ENCODE data around the gene TBCK.

TBCK gene

DNA sequence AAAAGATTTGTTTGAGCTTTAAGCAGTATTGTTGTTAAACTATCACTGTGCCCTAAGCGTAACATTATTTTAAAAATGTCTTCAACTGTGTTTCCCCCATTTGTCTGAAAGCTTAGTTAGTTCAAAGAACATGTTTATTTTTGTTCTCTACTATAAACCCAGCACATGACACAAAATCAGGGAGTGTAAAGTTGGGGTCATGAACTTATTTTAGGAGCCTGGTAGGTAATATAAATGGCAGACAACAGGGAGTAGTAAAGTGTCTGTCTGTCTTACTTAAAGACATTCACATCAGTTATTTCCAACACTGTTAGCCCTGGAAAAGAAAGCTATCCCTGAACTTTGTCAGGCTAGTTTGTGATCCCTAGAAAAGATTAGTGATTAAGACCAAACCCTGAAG, 4.2 kb upstream of the TBCK start:
- Histone ChIP-seq H3K9me3 (ENCODE audit: control insufficient read depth, low read depth, low read length) (no peaks in the 10 kb centered on the region), H3K27ac (ENCODE audit: low read length) (no peak overlapping the region), H3K4me3 (ENCODE audit: low read length) (no peak overlapping the region), H3K4me1 (ENCODE audit: control insufficient read depth, low read depth, low read length) (peaks cover 6% of the 10 kb centered on the region), H3K36me3 (ENCODE audit: control insufficient read depth, low read depth, low read length) (no peaks in the 10 kb centered on the region), H3K9ac (ENCODE audit: low read length) (no peak overlapping the region), H3K27me3 (ENCODE audit: control insufficient read depth, insufficient read depth, low read length) (no peaks in the 10 kb centered on the region)

DNA sequence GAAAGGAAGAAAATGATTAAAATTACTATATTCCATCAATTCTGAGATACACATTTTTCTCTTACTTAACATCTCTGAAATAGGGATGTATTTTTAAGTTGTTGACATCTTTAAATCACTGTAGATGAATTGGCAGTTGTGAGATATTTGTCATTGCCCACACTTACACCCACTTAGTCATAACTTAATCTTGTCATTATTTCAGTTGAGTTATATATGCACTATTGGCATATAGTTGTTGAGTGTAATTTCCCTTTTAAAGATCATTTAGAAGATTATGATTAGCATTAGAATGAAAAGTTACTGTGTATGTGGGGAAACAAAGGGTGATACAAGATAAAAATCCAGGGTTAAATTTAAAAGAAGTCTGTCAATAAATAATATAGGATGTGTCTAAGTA, 2.5 kb upstream of the TBCK start:
- H3K27ac ChIP-seq (ENCODE audit: low read length) = no peak overlapping the region

DNA sequence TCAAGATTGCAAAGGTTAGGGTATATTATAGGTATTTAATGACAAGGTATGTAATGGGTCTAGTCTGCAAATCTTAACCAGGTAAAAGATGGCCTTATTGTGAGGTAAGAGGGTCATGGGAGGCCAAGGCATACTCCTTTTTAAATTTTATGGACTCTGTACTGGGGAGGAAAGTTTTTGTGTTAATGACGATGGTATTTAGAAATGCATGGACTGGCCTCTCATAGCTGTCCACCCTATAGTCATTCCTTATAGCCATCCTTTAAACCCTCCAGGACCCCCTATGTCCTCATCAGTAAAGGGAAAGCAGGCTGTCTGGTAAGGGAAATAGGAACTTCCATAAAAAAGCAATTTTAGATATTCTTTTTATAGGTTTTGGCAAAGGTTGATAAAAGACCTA, 1.8 kb upstream of the TBCK start:
- Histone ChIP-seq H3K4me1 (ENCODE audit: control insufficient read depth, low read depth, low read length) (peaks cover 9% of the 10 kb centered on the region), H3K9ac (ENCODE audit: low read length) (no peak overlapping the region), H3K27me3 (ENCODE audit: control insufficient read depth, insufficient read depth, low read length) (no peaks in the 10 kb centered on the region), H3K36me3 (ENCODE audit: control insufficient read depth, low read depth, low read length) (no peaks in the 10 kb centered on the region), H3K27ac (ENCODE audit: low read length) (no peak overlapping the region), H3K4me3 (ENCODE audit: low read length) (no peak overlapping the region), H3K9me3 (ENCODE audit: control insufficient read depth, low read depth, low read length) (no peaks in the 10 kb centered on the region)

More for the DNA sequence above, 2.5 kb upstream of the TBCK start:
- no peaks in the 10 kb centered on the region for H3K36me3 ChIP-seq (ENCODE audit: control insufficient read depth, low read depth, low read length)
- H3K9ac ChIP-seq (ENCODE audit: low read length) = no peak overlapping the region
- H3K4me3 ChIP-seq (ENCODE audit: low read length) = no peak overlapping the region
- peaks cover 9% of the 10 kb centered on the region for H3K4me1 ChIP-seq (ENCODE audit: control insufficient read depth, low read depth, low read length)
- no peaks in the 10 kb centered on the region for H3K9me3 ChIP-seq (ENCODE audit: control insufficient read depth, low read depth, low read length)
- H3K27me3 ChIP-seq (ENCODE audit: control insufficient read depth, insufficient read depth, low read length) = no peaks in the 10 kb centered on the region

DNA sequence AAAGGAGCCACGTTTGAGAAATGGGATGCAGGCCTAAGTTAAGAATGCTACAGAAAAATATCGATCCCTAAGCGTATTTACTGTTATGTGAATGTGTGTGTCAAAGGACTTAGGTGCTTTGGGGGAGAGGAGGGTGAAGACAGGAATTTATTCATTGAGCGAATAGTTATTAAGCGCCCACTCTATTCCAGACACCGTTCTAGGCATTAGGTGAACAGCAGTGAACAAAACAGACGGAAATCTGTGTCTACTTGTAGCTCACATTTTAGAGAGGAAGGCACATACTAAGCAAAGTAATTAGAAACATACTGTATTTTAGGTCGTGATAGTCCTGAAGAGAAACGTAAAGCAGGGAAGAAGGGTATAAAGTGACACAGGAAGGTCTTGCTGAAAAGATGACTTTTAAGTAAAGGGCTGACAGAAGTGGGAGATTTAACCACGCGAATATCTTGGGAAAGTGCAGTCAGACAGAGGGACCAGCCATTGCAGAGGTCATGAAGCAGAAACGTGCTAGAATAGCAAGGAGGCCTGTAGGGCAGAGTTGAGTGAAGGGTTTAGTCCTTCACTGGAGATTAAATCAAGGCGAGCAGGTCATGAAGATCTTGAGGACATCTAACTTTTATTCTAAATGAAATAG, 882 bp upstream of the TBCK start:
- H3K4me1 ChIP-seq (ENCODE audit: control insufficient read depth, low read depth, low read length) = peaks cover 9% of the 10 kb centered on the region
- H3K4me3 ChIP-seq (ENCODE audit: low read length) = peak overlapping the region; percentile 85
- H3K27ac ChIP-seq (ENCODE audit: low read length) = peak overlapping the region; percentile 99
- no peaks in the 10 kb centered on the region for H3K27me3 ChIP-seq (ENCODE audit: control insufficient read depth, insufficient read depth, low read length)
- H3K9me3 ChIP-seq (ENCODE audit: control insufficient read depth, low read depth, low read length) = no peaks in the 10 kb centered on the region
- H3K9ac ChIP-seq (ENCODE audit: low read length) = peak overlapping the region; percentile 98
- H3K36me3 ChIP-seq (ENCODE audit: control insufficient read depth, low read depth, low read length) = no peaks in the 10 kb centered on the region

DNA sequence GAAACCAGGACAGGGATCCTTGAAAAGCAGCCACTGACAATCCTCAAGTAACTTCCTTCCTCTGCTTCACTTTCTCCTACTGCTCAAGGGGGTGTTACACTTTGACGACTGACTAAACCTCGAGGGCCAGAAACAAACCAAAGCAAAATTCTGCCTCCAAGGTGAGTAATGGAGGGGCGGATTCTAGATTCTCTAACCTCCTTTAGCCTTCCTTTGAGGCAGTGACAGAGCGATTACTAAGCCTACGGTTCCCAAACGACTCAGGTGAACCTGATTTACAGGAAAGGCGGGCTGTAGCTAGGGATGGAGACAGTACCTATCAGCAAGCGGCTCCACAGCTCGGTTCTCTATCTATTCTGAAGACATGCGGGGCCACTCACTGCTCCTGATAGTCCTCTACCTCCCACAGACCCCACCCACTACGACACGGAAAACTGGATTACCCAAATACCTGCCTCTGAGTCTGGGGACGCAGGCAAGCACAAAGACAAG, 487 bp downstream of the TBCK start:
- Histone ChIP-seq H3K9ac (ENCODE audit: low read length) (peak overlapping the region; percentile 98), H3K27me3 (ENCODE audit: control insufficient read depth, insufficient read depth, low read length) (no peaks in the 10 kb centered on the region), H3K9me3 (ENCODE audit: control insufficient read depth, low read depth, low read length) (no peaks in the 10 kb centered on the region), H3K36me3 (ENCODE audit: control insufficient read depth, low read depth, low read length) (no peaks in the 10 kb centered on the region), H3K4me1 (ENCODE audit: control insufficient read depth, low read depth, low read length) (peaks cover 9% of the 10 kb centered on the region), H3K27ac (ENCODE audit: low read length) (peak overlapping the region; percentile 99), H3K4me3 (ENCODE audit: low read length) (peak overlapping the region; percentile 85)

DNA sequence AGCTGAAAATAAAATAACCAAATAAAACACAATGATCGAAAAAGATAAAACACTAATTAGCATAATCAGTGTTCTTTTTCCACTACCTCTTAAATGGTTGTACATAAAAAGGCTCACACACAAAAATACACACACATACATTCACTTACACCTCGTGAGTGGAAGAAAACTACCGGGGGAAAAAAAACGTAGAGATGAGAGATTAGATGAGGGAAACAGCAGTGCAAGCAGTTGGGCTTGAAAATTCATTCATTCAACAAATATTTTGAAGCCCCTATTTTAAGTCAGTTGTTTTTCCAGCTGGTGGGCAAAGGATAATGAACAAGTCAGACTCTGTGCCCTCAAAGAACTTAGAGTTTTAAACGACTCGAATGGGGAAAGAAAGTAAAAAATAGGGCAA, 1.0 kb downstream of the TBCK start:
- Histone ChIP-seq H3K27me3 (ENCODE audit: control insufficient read depth, insufficient read depth, low read length) (no peaks in the 10 kb centered on the region), H3K27ac (ENCODE audit: low read length) (no peak overlapping the region), H3K36me3 (ENCODE audit: control insufficient read depth, low read depth, low read length) (no peaks in the 10 kb centered on the region), H3K4me1 (ENCODE audit: control insufficient read depth, low read depth, low read length) (peaks cover 9% of the 10 kb centered on the region), H3K9ac (ENCODE audit: low read length) (peak overlapping the region; percentile 98), H3K9me3 (ENCODE audit: control insufficient read depth, low read depth, low read length) (no peaks in the 10 kb centered on the region), H3K4me3 (ENCODE audit: low read length) (peak overlapping the region; percentile 85)

DNA sequence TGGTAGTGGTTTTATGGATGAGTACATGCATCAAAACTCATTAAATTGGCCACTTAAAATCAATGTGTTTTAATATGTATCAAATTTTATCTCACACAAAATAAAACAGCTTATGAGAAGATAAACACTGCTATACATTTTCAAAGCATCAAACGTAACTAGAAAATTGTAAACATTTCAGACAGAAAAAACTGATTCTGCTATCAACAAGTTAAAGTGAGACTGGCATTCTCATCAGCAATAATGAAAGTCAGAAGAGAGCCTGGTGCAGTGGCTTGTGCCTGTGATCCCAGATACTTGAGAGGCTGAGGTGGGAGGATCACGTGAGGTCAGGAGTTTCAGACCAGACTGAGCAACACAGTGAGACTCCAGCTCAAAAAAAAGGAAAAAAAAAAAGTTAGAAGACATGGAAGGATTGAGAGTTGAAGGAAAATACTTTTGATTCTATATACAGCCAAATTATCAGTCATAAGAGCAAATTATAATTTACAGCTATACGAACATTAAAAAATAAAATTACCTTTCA, 2.9 kb downstream of the TBCK start:
- no peak overlapping the region for H3K9ac ChIP-seq (ENCODE audit: low read length)
- peaks cover 9% of the 10 kb centered on the region for H3K4me1 ChIP-seq (ENCODE audit: control insufficient read depth, low read depth, low read length)
- no peak overlapping the region for H3K27ac ChIP-seq (ENCODE audit: low read length)
- no peaks in the 10 kb centered on the region for H3K9me3 ChIP-seq (ENCODE audit: control insufficient read depth, low read depth, low read length)
- H3K27me3 ChIP-seq (ENCODE audit: control insufficient read depth, insufficient read depth, low read length) = no peaks in the 10 kb centered on the region
- H3K4me3 ChIP-seq (ENCODE audit: low read length) = no peak overlapping the region
- H3K36me3 ChIP-seq (ENCODE audit: control insufficient read depth, low read depth, low read length) = no peaks in the 10 kb centered on the region

DNA sequence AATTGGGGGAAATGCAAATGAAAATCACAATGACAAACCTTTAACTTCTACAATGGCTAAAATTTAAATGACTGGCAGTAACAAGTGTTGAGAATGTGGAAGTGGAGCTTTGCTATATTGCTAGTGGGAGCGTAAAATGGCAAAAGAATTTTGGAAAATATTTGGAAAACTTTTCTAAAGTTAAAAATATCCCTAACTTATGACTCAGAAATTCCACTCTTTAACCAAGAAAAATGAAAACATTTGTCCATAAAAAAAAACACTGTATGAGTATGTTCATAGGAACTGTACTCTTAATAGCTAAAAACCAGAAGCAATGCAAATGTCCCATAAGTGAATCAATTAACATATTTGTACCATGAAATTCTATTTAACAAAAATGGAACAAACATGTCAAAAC, 3.6 kb downstream of the TBCK start:
- Histone ChIP-seq H3K4me3 (ENCODE audit: low read length) (no peak overlapping the region), H3K27me3 (ENCODE audit: control insufficient read depth, insufficient read depth, low read length) (no peaks in the 10 kb centered on the region), H3K9me3 (ENCODE audit: control insufficient read depth, low read depth, low read length) (no peaks in the 10 kb centered on the region), H3K27ac (ENCODE audit: low read length) (no peak overlapping the region), H3K9ac (ENCODE audit: low read length) (no peak overlapping the region), H3K36me3 (ENCODE audit: control insufficient read depth, low read depth, low read length) (no peaks in the 10 kb centered on the region), H3K4me1 (ENCODE audit: control insufficient read depth, low read depth, low read length) (peaks cover 6% of the 10 kb centered on the region)

DNA sequence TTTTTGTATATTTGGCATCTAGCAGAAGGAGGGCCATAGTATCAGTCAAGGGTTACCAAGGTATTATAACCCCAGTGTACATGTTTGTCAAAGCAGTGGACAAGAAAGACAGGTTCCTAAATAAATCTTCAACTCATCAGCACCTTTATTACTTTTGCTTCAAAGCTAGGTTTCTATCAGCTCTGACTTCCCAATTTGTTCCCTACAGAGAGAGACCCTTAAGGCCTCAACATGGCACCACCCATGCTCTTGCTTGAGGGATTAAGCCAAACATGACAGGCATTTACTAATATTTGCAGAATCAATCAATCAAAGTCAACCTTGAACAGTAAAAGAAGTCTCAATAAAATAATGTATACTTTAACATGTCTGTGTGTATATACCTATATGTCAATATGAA, 9.4 kb downstream of the TBCK start:
- Histone ChIP-seq H3K4me3 (ENCODE audit: low read length) (no peak overlapping the region), H3K27me3 (ENCODE audit: control insufficient read depth, insufficient read depth, low read length) (no peaks in the 10 kb centered on the region), H3K9me3 (ENCODE audit: control insufficient read depth, low read depth, low read length) (no peaks in the 10 kb centered on the region), H3K9ac (ENCODE audit: low read length) (no peak overlapping the region), H3K36me3 (ENCODE audit: control insufficient read depth, low read depth, low read length) (no peaks in the 10 kb centered on the region), H3K4me1 (ENCODE audit: control insufficient read depth, low read depth, low read length) (peaks cover 8% of the 10 kb centered on the region), H3K27ac (ENCODE audit: low read length) (no peak overlapping the region)

DNA sequence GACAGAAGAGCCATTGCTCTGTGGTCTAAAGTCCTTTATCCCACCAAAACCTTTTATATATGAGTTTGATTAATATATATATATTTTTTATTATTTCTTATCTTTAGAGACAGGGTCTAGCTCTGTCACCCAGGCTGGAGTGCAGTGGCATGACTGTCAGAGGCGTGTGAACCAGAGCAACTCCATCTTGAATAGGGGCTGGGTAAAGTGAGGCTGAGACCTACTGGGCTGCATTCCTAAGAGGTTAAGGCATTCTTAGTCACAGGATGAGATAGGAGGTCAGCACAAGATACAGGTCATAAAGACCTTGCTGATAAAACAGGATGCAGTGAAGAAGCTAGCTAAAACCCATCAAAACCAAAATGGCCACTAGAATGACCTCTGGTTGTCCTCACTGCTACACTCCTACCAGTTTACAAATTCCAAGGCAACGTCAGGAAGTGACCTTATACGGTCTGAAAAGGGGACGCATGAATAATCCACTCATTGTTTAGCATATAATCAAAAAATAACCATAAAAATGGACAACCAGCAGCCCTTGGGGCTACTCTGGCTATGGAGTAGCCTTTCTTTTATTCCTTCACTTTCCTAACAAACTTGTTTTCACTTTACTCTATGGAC, 10.5 kb downstream of the TBCK start:
- Histone ChIP-seq H3K9ac (ENCODE audit: low read length) (no peak overlapping the region), H3K4me1 (ENCODE audit: control insufficient read depth, low read depth, low read length) (peaks cover 11% of the 10 kb centered on the region), H3K36me3 (ENCODE audit: control insufficient read depth, low read depth, low read length) (no peaks in the 10 kb centered on the region), H3K4me3 (ENCODE audit: low read length) (no peak overlapping the region), H3K27ac (ENCODE audit: low read length) (no peak overlapping the region), H3K9me3 (ENCODE audit: control insufficient read depth, low read depth, low read length) (no peaks in the 10 kb centered on the region), H3K27me3 (ENCODE audit: control insufficient read depth, insufficient read depth, low read length) (no peaks in the 10 kb centered on the region)

DNA sequence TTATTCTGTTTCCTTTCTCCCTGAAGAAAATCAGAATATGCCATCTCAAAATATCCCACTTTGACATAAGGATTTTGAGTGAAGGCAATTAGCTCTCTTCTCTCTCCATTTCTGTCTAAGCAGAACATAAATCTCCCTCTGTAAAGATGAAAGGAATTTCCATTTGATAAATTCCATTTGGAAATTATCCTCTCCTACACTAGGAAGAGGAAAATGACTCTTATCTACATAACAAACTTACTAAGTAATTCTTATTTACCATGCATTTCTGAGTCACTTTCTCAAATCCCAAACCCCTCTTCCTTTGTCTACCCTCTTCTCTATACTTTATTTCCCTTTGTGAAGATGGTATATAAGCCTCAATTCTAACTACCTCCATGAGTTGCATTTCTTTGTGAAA, 11.4 kb downstream of the TBCK start:
- Histone ChIP-seq H3K36me3 (ENCODE audit: control insufficient read depth, low read depth, low read length) (no peaks in the 10 kb centered on the region), H3K4me3 (ENCODE audit: low read length) (no peak overlapping the region), H3K4me1 (ENCODE audit: control insufficient read depth, low read depth, low read length) (peaks cover 11% of the 10 kb centered on the region), H3K27ac (ENCODE audit: low read length) (no peak overlapping the region), H3K9me3 (ENCODE audit: control insufficient read depth, low read depth, low read length) (no peaks in the 10 kb centered on the region), H3K9ac (ENCODE audit: low read length) (no peak overlapping the region), H3K27me3 (ENCODE audit: control insufficient read depth, insufficient read depth, low read length) (no peaks in the 10 kb centered on the region)
